Measurements from ENCODE around the gene TM4SF18. TPM values are rescaled to one million over a fixed set of nuclear protein-coding genes. Genes with fewer than 3 reads are reported as not detected.
"Not testable (repeated sequence)": the region's sequence is repeated elsewhere in the genome, so short reads cannot be mapped to it uniquely, and the experiment has no call there.

The TM4SF18 gene
- total RNA-seq: not detected

GRCh38 chr3:149333176-149333859, at the start of gene TM4SF18:
TSS of gene TM4SF18 (minus strand) at chr3:149333636. CDS start at chr3:149333382, 254 bp downstream.
- Mint-ChIP-seq H3K36me3 (no peaks in the 10 kb centered on the region), H3K9me3 (no peaks in the 10 kb centered on the region), H3K27ac (no peak within 1 kb of the TSS), H3K4me1 (ENCODE audit: low read depth in 2 of 2) (no peaks in the 10 kb centered on the region), H3K27me3 (peaks cover 10 to 15% of the 10 kb centered on the region in 2 donors), H3K4me3 (no peak within 1 kb of the TSS)
- ATAC-seq (no peak), DNase-seq (ENCODE audit: low spot score) (no peak)

DNA sequence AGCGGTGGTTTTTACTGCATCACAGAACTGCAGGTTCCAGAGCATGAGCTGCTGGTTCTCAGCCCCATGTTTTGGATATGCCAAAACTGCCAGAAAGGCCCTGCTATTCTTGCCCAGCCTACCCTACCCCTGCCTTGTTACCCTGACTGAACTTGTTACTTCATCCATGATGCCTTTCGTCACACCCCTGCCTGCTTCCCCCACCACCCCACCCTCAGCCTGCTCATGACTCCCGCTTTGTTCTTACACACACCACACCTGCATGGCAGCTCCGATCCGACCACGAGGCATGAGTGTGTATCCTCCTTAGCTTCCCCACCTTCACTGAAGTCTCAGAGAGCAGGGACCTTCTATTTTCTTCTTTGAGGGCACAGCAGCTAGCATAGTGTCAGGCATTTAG, 49.1 kb upstream of the TM4SF18 start:
- Mint-ChIP-seq H3K27ac (no peak overlapping the region), H3K27me3 (peaks cover 0 to 8% of the 10 kb centered on the region in 2 donors), H3K4me3 (no peak overlapping the region), H3K36me3 (no peaks in the 10 kb centered on the region), H3K4me1 (ENCODE audit: low read depth in 2 of 2) (peaks cover 13 to 20% of the 10 kb centered on the region in 2 donors), H3K9me3 (no peaks in the 10 kb centered on the region)
- no peak for ATAC-seq
- no peak for DNase-seq (ENCODE audit: low spot score)

GRCh38 chr3:149382101-149382467, 48.6 kb upstream of the TM4SF18 start:
- peaks cover 0 to 10% of the 10 kb centered on the region in 2 donors for H3K27me3 Mint-ChIP-seq
- H3K36me3 Mint-ChIP-seq: no peaks in the 10 kb centered on the region
- no peak overlapping the region for H3K4me3 Mint-ChIP-seq
- no peaks in the 10 kb centered on the region for H3K9me3 Mint-ChIP-seq
- ATAC-seq: no peak
- no peak overlapping the region for H3K27ac Mint-ChIP-seq
- DNase-seq (ENCODE audit: low spot score): no peak
- H3K4me1 Mint-ChIP-seq (ENCODE audit: low read depth in 2 of 2): peaks cover 16 to 24% of the 10 kb centered on the region in 2 donors

DNA sequence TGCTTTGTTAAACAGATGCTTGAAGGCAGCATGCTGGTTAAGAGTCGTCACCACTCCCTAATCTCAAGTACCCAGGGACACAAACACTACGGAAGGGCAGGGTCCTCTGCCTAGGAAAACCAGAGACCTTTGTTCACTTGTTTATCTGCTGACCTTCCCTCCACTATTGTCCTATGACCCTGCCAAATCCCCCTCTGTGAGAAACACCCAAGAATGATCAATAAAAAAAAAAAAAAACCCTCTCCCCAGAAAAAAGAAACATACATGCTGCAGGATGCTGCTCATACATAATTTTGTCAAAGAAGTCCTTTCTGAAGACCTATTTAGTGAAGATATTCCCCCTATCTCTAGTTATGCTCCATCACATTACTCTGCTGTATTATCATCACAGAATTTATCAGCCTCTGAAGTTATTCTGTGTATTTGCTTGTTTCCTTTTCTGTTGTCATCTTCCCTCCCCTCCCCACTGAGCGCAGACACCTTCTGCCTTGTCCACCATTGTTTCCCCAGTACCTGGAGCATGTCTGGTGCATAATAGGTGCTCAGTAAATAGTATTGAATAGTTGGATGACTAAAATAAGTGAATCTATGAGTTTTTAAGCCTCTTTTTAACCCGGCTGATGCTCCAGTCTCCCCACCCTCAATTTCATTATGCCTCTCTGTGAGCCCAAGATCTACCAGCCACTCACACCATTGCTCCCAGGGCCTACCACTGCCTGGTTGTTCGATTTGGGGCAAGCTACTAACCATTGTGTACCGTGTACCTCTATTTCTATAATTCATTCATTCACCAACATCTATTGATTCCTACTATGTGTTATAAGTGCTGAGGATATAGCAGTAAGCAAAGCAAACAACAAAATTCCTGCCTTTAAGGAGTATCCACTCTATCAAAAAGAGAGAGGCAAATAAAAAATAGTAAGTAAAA, 48.0 kb upstream of the TM4SF18 start:
- Mint-ChIP-seq H3K9me3 (no peaks in the 10 kb centered on the region), H3K36me3 (no peaks in the 10 kb centered on the region), H3K27me3 (peaks cover 3 to 16% of the 10 kb centered on the region in 2 donors), H3K27ac (no peak overlapping the region), H3K4me1 (ENCODE audit: low read depth in 2 of 2) (peaks cover 21 to 24% of the 10 kb centered on the region in 2 donors), H3K4me3 (no peak overlapping the region)
- DNase-seq (ENCODE audit: low spot score) (no peak), ATAC-seq (no peak)

GRCh38 chr3:149380220-149380619, 46.8 kb upstream of the TM4SF18 start:
- not testable (repeated sequence) for H3K9me3 Mint-ChIP-seq; H3K4me3 Mint-ChIP-seq; ATAC-seq; H3K36me3 Mint-ChIP-seq; DNase-seq (ENCODE audit: low spot score); H3K27ac Mint-ChIP-seq
- H3K27me3 Mint-ChIP-seq: peaks cover 3 to 18% of the 10 kb centered on the region in 2 donors
- H3K4me1 Mint-ChIP-seq (ENCODE audit: low read depth in 2 of 2): peaks cover 21 to 23% of the 10 kb centered on the region in 2 donors

DNA sequence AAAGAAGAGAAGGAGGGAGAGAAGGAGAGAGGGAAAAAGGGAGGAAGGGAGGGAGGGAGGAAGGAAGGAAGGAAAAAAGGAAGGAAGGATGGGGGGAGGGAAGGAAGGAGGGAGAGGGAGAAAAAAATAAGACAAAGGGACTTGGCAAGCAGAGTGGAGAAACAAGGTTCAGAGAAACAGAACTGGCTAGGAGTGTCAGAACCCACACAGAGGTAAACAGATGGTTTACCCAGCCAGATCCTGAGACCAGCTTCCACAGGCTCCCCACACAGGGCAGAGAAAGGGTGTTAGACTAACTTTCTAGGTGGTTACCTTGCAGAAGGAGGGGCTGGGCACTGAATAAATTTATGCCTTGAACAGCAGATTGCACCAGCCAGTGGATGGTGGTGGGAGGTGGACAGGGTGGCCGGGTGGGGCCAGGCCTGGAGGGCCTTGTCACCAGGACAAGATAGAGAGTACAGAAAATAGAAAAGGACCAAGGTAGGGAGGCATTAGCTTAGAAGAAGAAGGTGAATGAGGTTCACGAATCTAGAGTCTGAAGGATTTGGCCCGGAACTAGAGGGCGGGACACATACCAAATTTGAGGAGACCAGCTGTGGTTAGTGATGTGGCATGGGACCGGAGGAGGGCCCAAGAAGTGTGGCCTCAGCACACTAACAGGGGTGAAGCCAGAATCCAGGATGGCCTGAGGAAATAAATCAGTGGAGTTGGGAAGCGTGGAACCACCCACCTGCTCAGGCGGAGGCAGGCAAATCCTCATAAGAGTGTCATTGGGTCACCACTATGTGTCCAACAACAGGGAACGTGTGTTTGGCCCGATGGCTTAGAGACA, 45.3 kb upstream of the TM4SF18 start:
- Mint-ChIP-seq H3K4me1 (ENCODE audit: low read depth in 2 of 2) (peaks cover 15 to 16% of the 10 kb centered on the region in 2 donors), H3K9me3 (no peaks in the 10 kb centered on the region), H3K27ac (peak overlapping the region in 1 of 2 donors; percentile 22), H3K4me3 (no peak overlapping the region), H3K27me3 (peaks cover 3 to 24% of the 10 kb centered on the region in 2 donors), H3K36me3 (no peaks in the 10 kb centered on the region)
- peak; percentile 20 to 40 for ATAC-seq
- no peak for DNase-seq (ENCODE audit: low spot score)

- ATAC-seq (no peak), DNase-seq (ENCODE audit: low spot score) (no peak)
- peaks cover 4 to 24% of the 10 kb centered on the region in 2 donors for H3K27me3 Mint-ChIP-seq
- no peaks in the 10 kb centered on the region for H3K9me3 Mint-ChIP-seq
- H3K27ac Mint-ChIP-seq: peak within 1 kb of the TSS in 1 of 2 donors; percentile 22
- H3K4me3 Mint-ChIP-seq: no peak within 1 kb of the TSS
- no peaks in the 10 kb centered on the region for H3K36me3 Mint-ChIP-seq
- peaks cover 10 to 13% of the 10 kb centered on the region in 2 donors for H3K4me1 Mint-ChIP-seq (ENCODE audit: low read depth in 2 of 2)
These were observed 44.2 kb upstream of the TM4SF18 start, which contains the start of gene TM4SF1 for GRCh38 chr3:149377408-149378364. TSS of gene TM4SF1 (minus strand) at chr3:149377649. CDS start at chr3:149377547, 102 bp downstream.

DNA sequence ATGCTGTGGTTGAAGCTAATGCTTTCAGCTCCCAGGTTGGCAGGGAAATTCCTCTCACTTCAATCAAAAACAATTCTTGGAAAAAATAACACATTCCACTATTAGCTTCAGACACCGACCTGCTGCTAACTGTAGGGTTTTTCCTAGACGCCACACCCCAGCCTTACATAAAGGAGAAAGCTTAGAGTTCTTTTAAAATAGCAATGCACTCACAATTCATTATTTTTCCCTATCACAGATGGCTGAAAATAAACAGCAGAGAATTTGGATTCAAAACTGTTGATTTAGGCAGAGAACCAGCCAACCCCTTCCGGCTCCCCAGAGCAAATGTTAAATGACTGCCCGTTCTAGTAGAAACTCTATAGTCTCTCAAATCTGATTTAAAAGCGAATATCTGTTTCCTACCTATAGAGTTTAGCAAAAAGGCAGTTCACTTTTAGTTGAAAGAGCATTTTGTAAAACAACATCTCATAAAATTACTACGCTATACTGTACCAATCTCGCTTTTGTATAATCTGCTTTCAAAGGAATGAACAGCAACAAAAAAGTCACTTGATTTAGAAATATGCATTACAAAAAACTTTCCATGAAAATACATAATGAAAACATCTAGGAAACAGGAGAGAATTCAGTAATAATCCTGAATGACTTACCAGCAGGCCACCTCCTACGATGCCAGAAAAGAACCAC, 43.4 kb upstream of the TM4SF18 start:
- H3K27me3 Mint-ChIP-seq: peaks cover 6 to 24% of the 10 kb centered on the region in 2 donors
- DNase-seq (ENCODE audit: low spot score) (no peak), ATAC-seq (no peak)
- H3K4me1 Mint-ChIP-seq (ENCODE audit: low read depth in 2 of 2): peaks cover 10 to 13% of the 10 kb centered on the region in 2 donors
- H3K4me3 Mint-ChIP-seq: no peak overlapping the region
- H3K36me3 Mint-ChIP-seq: no peaks in the 10 kb centered on the region
- no peak overlapping the region for H3K27ac Mint-ChIP-seq
- no peaks in the 10 kb centered on the region for H3K9me3 Mint-ChIP-seq

GRCh38 chr3:149375501-149376196, 42.2 kb upstream of the TM4SF18 start:
- no peaks in the 10 kb centered on the region for H3K36me3 Mint-ChIP-seq
- H3K27ac Mint-ChIP-seq: no peak overlapping the region
- H3K4me3 Mint-ChIP-seq: no peak overlapping the region
- peaks cover 11 to 32% of the 10 kb centered on the region in 2 donors for H3K27me3 Mint-ChIP-seq
- ATAC-seq (no peak), DNase-seq (ENCODE audit: low spot score) (no peak)
- no peaks in the 10 kb centered on the region for H3K9me3 Mint-ChIP-seq
- peaks cover 15 to 16% of the 10 kb centered on the region in 2 donors for H3K4me1 Mint-ChIP-seq (ENCODE audit: low read depth in 2 of 2)

DNA sequence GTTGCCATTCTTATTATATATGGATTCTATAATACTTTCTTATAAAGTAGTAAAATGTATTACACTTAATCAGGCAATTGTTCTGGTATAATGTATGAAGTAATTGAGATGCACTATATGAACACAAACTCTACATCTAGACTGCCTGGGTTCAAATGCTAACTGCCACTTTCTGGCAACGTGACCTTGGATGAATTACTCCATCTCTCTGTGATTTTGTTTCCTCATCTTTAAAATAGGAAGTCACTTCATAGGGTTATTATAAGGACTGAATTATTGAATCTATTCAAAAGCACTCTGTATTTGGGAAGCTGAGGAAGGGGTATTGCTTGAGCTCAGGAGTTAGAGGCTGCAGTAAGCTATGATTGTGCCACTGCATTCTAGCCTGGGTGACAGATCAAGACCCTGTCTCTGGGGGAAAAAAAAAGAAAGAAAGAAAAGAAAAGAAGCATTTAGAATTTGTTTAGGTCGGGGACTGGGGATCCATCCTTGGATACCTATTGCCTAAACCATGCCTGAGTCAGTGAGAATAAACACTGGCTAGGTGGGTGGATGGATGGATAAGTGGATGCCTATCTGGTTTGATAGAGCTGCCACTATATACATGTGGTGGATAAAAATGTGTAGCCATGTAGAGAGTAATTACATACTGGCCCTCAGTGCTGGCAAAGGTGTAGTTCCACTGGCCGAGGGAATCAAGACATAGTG, 41.5 kb upstream of the TM4SF18 start:
- Mint-ChIP-seq H3K27ac (no peak overlapping the region), H3K4me3 (no peak overlapping the region), H3K9me3 (no peaks in the 10 kb centered on the region), H3K36me3 (no peaks in the 10 kb centered on the region), H3K4me1 (ENCODE audit: low read depth in 2 of 2) (peaks cover 15 to 16% of the 10 kb centered on the region in 2 donors), H3K27me3 (peaks cover 11 to 37% of the 10 kb centered on the region in 2 donors)
- ATAC-seq: no peak
- no peak for DNase-seq (ENCODE audit: low spot score)

- Mint-ChIP-seq H3K36me3 (no peaks in the 10 kb centered on the region), H3K27ac (no peak overlapping the region), H3K4me3 (no peak overlapping the region), H3K27me3 (peaks cover 11 to 39% of the 10 kb centered on the region in 2 donors), H3K9me3 (no peaks in the 10 kb centered on the region), H3K4me1 (ENCODE audit: low read depth in 2 of 2) (peaks cover 15 to 16% of the 10 kb centered on the region in 2 donors)
- no peak for ATAC-seq
- no peak for DNase-seq (ENCODE audit: low spot score)
These were observed 41.0 kb upstream of the TM4SF18 start for GRCh38 chr3:149374391-149374790.

Data from natural killer cell treated with Interleukin-12 subunit alpha and Interleukin-12 subunit beta and Interleukin-15 and Interleukin-18, amount 100 ng/mL, for 72 hours (primary cell).